HG02884 (cell line): ENCODE data around the gene ZFP92.
"Not testable (repeated sequence)": the region's sequence is repeated elsewhere in the genome, so short reads cannot be mapped to it uniquely, and the experiment has no call there.

Experiments
- ATAC-seq: cut with Tn5 transposase; IDR thresholded peaks from one replicate; pipeline ENCODE4 v1.9.1; 2021; ENCODE audit warnings: mild to moderate bottlenecking, moderate library complexity; ENCODE audit not compliant: unreplicated experiment

Gene ZFP92

GRCh38 chrX:153411255-153411987, at the start of gene ZFP92:
TSS of gene ZFP92 (plus strand) at chrX:153411472. CDS start at chrX:153418323, 6,851 bp downstream.
- no peak for ATAC-seq

- no peak for ATAC-seq
Measured at GRCh38 chrX:153361781-153362397, 49.4 kb upstream of the ZFP92 start.

- no peak for ATAC-seq
Measured at GRCh38 chrX:153365670-153366069, 45.6 kb upstream of the ZFP92 start.

GRCh38 chrX:153366119-153366518, 45.2 kb upstream of the ZFP92 start:
- no peak for ATAC-seq

- ATAC-seq: no peak
Measured at GRCh38 chrX:153366878-153367538, 44.3 kb upstream of the ZFP92 start.

- no peak for ATAC-seq
Measured at GRCh38 chrX:153370293-153371055, 40.8 kb upstream of the ZFP92 start.

GRCh38 chrX:153371256-153371655, 40.0 kb upstream of the ZFP92 start:
- no peak for ATAC-seq

- ATAC-seq: no peak
Measured at GRCh38 chrX:153372949-153373348, 38.3 kb upstream of the ZFP92 start.

- no peak for ATAC-seq
Measured at GRCh38 chrX:153374426-153374825, 36.8 kb upstream of the ZFP92 start.

GRCh38 chrX:153375571-153375970, 35.7 kb upstream of the ZFP92 start:
- no peak for ATAC-seq

- no peak for ATAC-seq
Measured at GRCh38 chrX:153377727-153378126, 33.5 kb upstream of the ZFP92 start.

- ATAC-seq: no peak
Measured at GRCh38 chrX:153378607-153379006, 32.7 kb upstream of the ZFP92 start.

- ATAC-seq: no peak
Measured at GRCh38 chrX:153379508-153379907, 31.8 kb upstream of the ZFP92 start.

GRCh38 chrX:153379971-153380581, 31.2 kb upstream of the ZFP92 start:
- ATAC-seq: no peak

- no peak for ATAC-seq
Measured at GRCh38 chrX:153380691-153381090, 30.6 kb upstream of the ZFP92 start.

GRCh38 chrX:153381684-153382532, 29.4 kb upstream of the ZFP92 start:
- ATAC-seq: no peak

- no peak for ATAC-seq
Measured at GRCh38 chrX:153382563-153383482, 28.4 kb upstream of the ZFP92 start.

- no peak for ATAC-seq
Measured at GRCh38 chrX:153384390-153384789, 26.9 kb upstream of the ZFP92 start.

- ATAC-seq: not testable (repeated sequence)
Measured at GRCh38 chrX:153384973-153385372, 26.3 kb upstream of the ZFP92 start.
